Duodenal mucosa (tissue), 2 donors: ENCODE results near the gene LCE2A.
"Not testable (repeated sequence)": the region's sequence is repeated elsewhere in the genome, so short reads cannot be mapped to it uniquely, and the experiment has no call there.

Experiments
- H3K27ac ChIP-seq: one replicate; pipeline ENCODE4 v1.7.0; 2013; ENCODE audit warnings: low read depth, low read length
- H3K27me3 ChIP-seq, 2 donors: one replicate each; pipeline ENCODE4 v1.7.0; 2013; ENCODE audit warnings: low read length in 2 of 2, control low read depth in 1 of 2; ENCODE audit not compliant: insufficient read depth in 2 of 2, control insufficient read depth in 1 of 2
- H3K36me3 ChIP-seq, 2 donors: one replicate each; pipeline ENCODE4 v1.7.0; 2013; ENCODE audit warnings: low read length in 2 of 2, control low read depth in 1 of 2; ENCODE audit not compliant: insufficient read depth in 2 of 2, control insufficient read depth in 1 of 2
- H3K4me1 ChIP-seq, 2 donors: one replicate each; pipeline ENCODE4 v1.7.0; 2013; ENCODE audit warnings: low read length in 2 of 2, control low read depth in 1 of 2; ENCODE audit not compliant: insufficient read depth in 2 of 2, control insufficient read depth in 1 of 2
- H3K4me3 ChIP-seq, 2 donors: one replicate each; pipeline ENCODE4 v1.7.0; 2013; ENCODE audit warnings: low read length in 2 of 2, low read depth in 1 of 2
- H3K9ac ChIP-seq, 2 donors: one replicate each; pipeline ENCODE4 v1.7.0; 2013; ENCODE audit warnings: low read length in 2 of 2, low read depth in 1 of 2
- H3K9me3 ChIP-seq, 2 donors: one replicate each; pipeline ENCODE4 v1.7.0; 2013; ENCODE audit warnings: low read length in 2 of 2, control low read depth in 1 of 2; ENCODE audit not compliant: control insufficient read depth in 1 of 2

LCE2A gene

GRCh38 chr1:152697701-152698600, at the start of gene LCE2A:
Gene LCE2A (plus strand): TSS chr1:152698345. CDS start chr1:152698902, 557 bp downstream.
- H3K9me3 ChIP-seq = no peaks in the 10 kb centered on the region
- H3K36me3 ChIP-seq = no peaks in the 10 kb centered on the region
- no peak within 1 kb of the TSS for H3K9ac ChIP-seq
- H3K4me1 ChIP-seq = no peaks in the 10 kb centered on the region
- no peaks in the 10 kb centered on the region for H3K27me3 ChIP-seq
- no peak within 1 kb of the TSS for H3K4me3 ChIP-seq
- no peak within 1 kb of the TSS for H3K27ac ChIP-seq

GRCh38 chr1:152654110-152654509, 44.0 kb upstream of the LCE2A start:
- no peaks in the 10 kb centered on the region for H3K36me3 ChIP-seq
- H3K9me3 ChIP-seq = no peaks in the 10 kb centered on the region
- H3K4me1 ChIP-seq = no peaks in the 10 kb centered on the region
- H3K27me3 ChIP-seq = peaks cover 0 to 3% of the 10 kb centered on the region in 2 donors
- no peak overlapping the region for H3K4me3 ChIP-seq
- H3K9ac ChIP-seq = no peak overlapping the region
- no peak overlapping the region for H3K27ac ChIP-seq

GRCh38 chr1:152656459-152656858, 41.7 kb upstream of the LCE2A start:
- Histone ChIP-seq H3K4me1 (no peaks in the 10 kb centered on the region), H3K9me3 (no peaks in the 10 kb centered on the region), H3K36me3 (no peaks in the 10 kb centered on the region), H3K9ac (no peak overlapping the region), H3K4me3 (no peak overlapping the region), H3K27me3 (peaks cover 0 to 3% of the 10 kb centered on the region in 2 donors), H3K27ac (no peak overlapping the region)

GRCh38 chr1:152657677-152658076, 40.5 kb upstream of the LCE2A start:
- H3K4me3 ChIP-seq = no peak overlapping the region
- peaks cover 0 to under 1% of the 10 kb centered on the region in 2 donors for H3K27me3 ChIP-seq
- H3K36me3 ChIP-seq = no peaks in the 10 kb centered on the region
- no peak overlapping the region for H3K9ac ChIP-seq
- no peaks in the 10 kb centered on the region for H3K4me1 ChIP-seq
- H3K27ac ChIP-seq = no peak overlapping the region
- no peaks in the 10 kb centered on the region for H3K9me3 ChIP-seq

GRCh38 chr1:152658649-152659048, 39.5 kb upstream of the LCE2A start:
- H3K36me3 ChIP-seq = no peaks in the 10 kb centered on the region
- H3K4me3 ChIP-seq = no peak overlapping the region
- no peaks in the 10 kb centered on the region for H3K27me3 ChIP-seq
- H3K4me1 ChIP-seq = no peaks in the 10 kb centered on the region
- no peak overlapping the region for H3K9ac ChIP-seq
- no peak overlapping the region for H3K27ac ChIP-seq
- H3K9me3 ChIP-seq = no peaks in the 10 kb centered on the region

GRCh38 chr1:152663098-152663497, 35.0 kb upstream of the LCE2A start, which contains the start of gene LCE2D:
Gene LCE2D (plus strand): TSS chr1:152663380. CDS start chr1:152664106, 726 bp downstream.
- Histone ChIP-seq H3K36me3 (no peaks in the 10 kb centered on the region), H3K27me3 (no peaks in the 10 kb centered on the region), H3K4me3 (no peak within 1 kb of the TSS), H3K27ac (no peak within 1 kb of the TSS), H3K9me3 (no peaks in the 10 kb centered on the region), H3K4me1 (no peaks in the 10 kb centered on the region), H3K9ac (no peak within 1 kb of the TSS)

- H3K27me3 ChIP-seq, H3K9ac ChIP-seq, H3K4me1 ChIP-seq, H3K9me3 ChIP-seq, H3K27ac ChIP-seq, H3K4me3 ChIP-seq, H3K36me3 ChIP-seq: not testable (repeated sequence)
Observed at GRCh38 chr1:152666171-152666570, 32.0 kb upstream of the LCE2A start.

- Histone ChIP-seq H3K36me3 (no peaks in the 10 kb centered on the region), H3K4me1 (no peaks in the 10 kb centered on the region), H3K27me3 (no peaks in the 10 kb centered on the region), H3K9ac (no peak overlapping the region), H3K4me3 (no peak overlapping the region), H3K9me3 (no peaks in the 10 kb centered on the region), H3K27ac (no peak overlapping the region)
Observed at GRCh38 chr1:152667648-152668047, 30.5 kb upstream of the LCE2A start.

- no peaks in the 10 kb centered on the region for H3K4me1 ChIP-seq
- no peaks in the 10 kb centered on the region for H3K9me3 ChIP-seq
- H3K9ac ChIP-seq = no peak overlapping the region
- H3K27me3 ChIP-seq = no peaks in the 10 kb centered on the region
- no peak overlapping the region for H3K27ac ChIP-seq
- no peak overlapping the region for H3K4me3 ChIP-seq
- no peaks in the 10 kb centered on the region for H3K36me3 ChIP-seq
Observed at GRCh38 chr1:152673016-152673415, 25.1 kb upstream of the LCE2A start.

- H3K27me3 ChIP-seq, H3K4me1 ChIP-seq, H3K27ac ChIP-seq, H3K9me3 ChIP-seq, H3K4me3 ChIP-seq, H3K36me3 ChIP-seq, H3K9ac ChIP-seq: not testable (repeated sequence)
Observed at GRCh38 chr1:152674983-152675382, 23.2 kb upstream of the LCE2A start, which contains the start of gene LCE2C. Gene LCE2C (plus strand): TSS chr1:152675279. CDS start chr1:152676016, 737 bp downstream.
